ENCODE data around the gene S100A11. TPM values are rescaled to one million over a fixed set of nuclear protein-coding genes. Genes with fewer than 3 reads are reported as not detected.
"Not testable (repeated sequence)": the region's sequence is repeated elsewhere in the genome, so short reads cannot be mapped to it uniquely, and the experiment has no call there.

The S100A11 gene
- polyA plus RNA-seq, 3 donors = 1,184 to 3,364 (median 2,621) TPM

GRCh38 chr1:152080494-152080893 is 43.7 kb upstream of the S100A11 start:
- H3K27me3 Mint-ChIP-seq (ENCODE audit: low read depth in 3 of 3) = peaks cover 2 to 19% (median 3%) of the 10 kb centered on the region in 3 donors
- intact Hi-C loops (cut with micrococcal nuclease) = not testable (repeated sequence)

GRCh38 chr1:152078831-152079441 is 42.1 kb upstream of the S100A11 start:
- DNase-seq = no peak
- Histone ChIP-seq H3K9me3 (replicated peaks in 1 of 2; ENCODE audit: control insufficient read depth in 1 of 2, insufficient read depth in 1 of 2, low read length in 2 of 2) (no peaks in the 10 kb centered on the region), H3K4me2 (replicated peaks; ENCODE audit: extremely low read depth, low read length, poor library complexity, severe bottlenecking) (no peak overlapping the region), H3K36me3 (replicated peaks in 1 of 2; ENCODE audit: control insufficient read depth in 1 of 2, insufficient read depth in 2 of 2, low read length in 2 of 2) (no peaks in the 10 kb centered on the region), H4K20me1 (ENCODE audit: insufficient read depth, low read length) (no peaks in the 10 kb centered on the region), H3K27ac (ENCODE audit: low read depth in 1 of 2, low read length in 2 of 2) (no peak overlapping the region), H3K4me3 (replicated peaks in 1 of 3; ENCODE audit: low read depth in 2 of 3, low read length in 3 of 3) (no peak overlapping the region), H3K4me1 (ENCODE audit: control insufficient read depth in 1 of 2, insufficient read depth in 2 of 2, low read length in 2 of 2) (no peaks in the 10 kb centered on the region), H3K9ac (ENCODE audit: insufficient read depth, low read length, poor library complexity, severe bottlenecking) (no peak overlapping the region), H3K27me3 (ENCODE audit: control insufficient read depth in 2 of 2, insufficient read depth in 2 of 2, low read length in 2 of 2) (peaks cover 4 to 5% of the 10 kb centered on the region in 2 donors), H3K79me2 (ENCODE audit: insufficient read depth, low read length) (no peaks in the 10 kb centered on the region), H2AFZ (ENCODE audit: insufficient read depth, low read depth, low read length, poor library complexity, severe bottlenecking) (no peak overlapping the region)
- Mint-ChIP-seq H3K4me1 (no peaks in the 10 kb centered on the region), H3K27me3 (ENCODE audit: low read depth in 3 of 3) (peaks cover 3 to 29% (median 3%) of the 10 kb centered on the region in 3 donors), H3K36me3 (no peaks in the 10 kb centered on the region), H3K27ac (no peak overlapping the region), H3K4me3 (no peak overlapping the region), H3K9me3 (peaks cover 0 to 4% (median 0%) of the 10 kb centered on the region in 7 donors)
- TF ChIP-seq CTCF (IDR thresholded peaks at IDR 0.05) = no peak
- 92% methylated on average over 16 of the region's 24 CpGs for WGBS (ENCODE audit: insufficient coverage)
- intact Hi-C loops (cut with micrococcal nuclease) = no loop called here

More at GRCh38 chr1:152080494-152080893, 43.7 kb upstream of the S100A11 start:
- H3K36me3 ChIP-seq (replicated peaks in 1 of 2; ENCODE audit: control insufficient read depth in 1 of 2, insufficient read depth in 2 of 2, low read length in 2 of 2); H3K9ac ChIP-seq (ENCODE audit: insufficient read depth, low read length, poor library complexity, severe bottlenecking); H3K9me3 ChIP-seq (replicated peaks in 1 of 2; ENCODE audit: control insufficient read depth in 1 of 2, insufficient read depth in 1 of 2, low read length in 2 of 2); H3K27ac Mint-ChIP-seq; H3K79me2 ChIP-seq (ENCODE audit: insufficient read depth, low read length); H3K4me1 Mint-ChIP-seq; H3K27me3 ChIP-seq (ENCODE audit: control insufficient read depth in 2 of 2, insufficient read depth in 2 of 2, low read length in 2 of 2); H3K27ac ChIP-seq (ENCODE audit: low read depth in 1 of 2, low read length in 2 of 2); H3K4me2 ChIP-seq (replicated peaks; ENCODE audit: extremely low read depth, low read length, poor library complexity, severe bottlenecking); H3K4me1 ChIP-seq (ENCODE audit: control insufficient read depth in 1 of 2, insufficient read depth in 2 of 2, low read length in 2 of 2); H3K9me3 Mint-ChIP-seq; H3K4me3 ChIP-seq (replicated peaks in 1 of 3; ENCODE audit: low read depth in 2 of 3, low read length in 3 of 3); H4K20me1 ChIP-seq (ENCODE audit: insufficient read depth, low read length); H3K4me3 Mint-ChIP-seq; H3K36me3 Mint-ChIP-seq; H2AFZ ChIP-seq (ENCODE audit: insufficient read depth, low read depth, low read length, poor library complexity, severe bottlenecking); DNase-seq: not testable (repeated sequence)
- 93% methylated on average over 13 of the region's 17 CpGs for WGBS (ENCODE audit: insufficient coverage)

Data from CD14-positive monocyte (primary cell).